ENCODE measurements around the gene DTNB.

Gene DTNB

GRCh38 chr2:25491966-25492532 lies 181.3 kb downstream of the DTNB start:
- peak; percentile 52 for DNase-seq (ENCODE audit: low read depth)
- no peak for TF ChIP-seq CTCF (IDR thresholded peaks at IDR 0.05; ENCODE audit: control insufficient read depth, extremely low read depth, insufficient read depth)
- no peak overlapping the region for H3K4me3 ChIP-seq (ENCODE audit: low read depth, low read length)

GRCh38 chr2:25491003-25491696 lies 182.2 kb downstream of the DTNB start:
- DNase-seq (ENCODE audit: low read depth), result no peak
- H3K4me3 ChIP-seq (ENCODE audit: low read depth, low read length), result no peak overlapping the region
- TF ChIP-seq CTCF (IDR thresholded peaks at IDR 0.05; ENCODE audit: control insufficient read depth, extremely low read depth, insufficient read depth), result no peak

- no peak for TF ChIP-seq CTCF (IDR thresholded peaks at IDR 0.05; ENCODE audit: control insufficient read depth, extremely low read depth, insufficient read depth)
- H3K4me3 ChIP-seq (ENCODE audit: low read depth, low read length), result no peak overlapping the region
- DNase-seq (ENCODE audit: low read depth), result no peak
Observed at GRCh38 chr2:25490217-25490616, 183.2 kb downstream of the DTNB start.

GRCh38 chr2:25489631-25490030 lies 183.7 kb downstream of the DTNB start:
- no peak for DNase-seq (ENCODE audit: low read depth)
- no peak overlapping the region for H3K4me3 ChIP-seq (ENCODE audit: low read depth, low read length)
- no peak for TF ChIP-seq CTCF (IDR thresholded peaks at IDR 0.05; ENCODE audit: control insufficient read depth, extremely low read depth, insufficient read depth)

DNA sequence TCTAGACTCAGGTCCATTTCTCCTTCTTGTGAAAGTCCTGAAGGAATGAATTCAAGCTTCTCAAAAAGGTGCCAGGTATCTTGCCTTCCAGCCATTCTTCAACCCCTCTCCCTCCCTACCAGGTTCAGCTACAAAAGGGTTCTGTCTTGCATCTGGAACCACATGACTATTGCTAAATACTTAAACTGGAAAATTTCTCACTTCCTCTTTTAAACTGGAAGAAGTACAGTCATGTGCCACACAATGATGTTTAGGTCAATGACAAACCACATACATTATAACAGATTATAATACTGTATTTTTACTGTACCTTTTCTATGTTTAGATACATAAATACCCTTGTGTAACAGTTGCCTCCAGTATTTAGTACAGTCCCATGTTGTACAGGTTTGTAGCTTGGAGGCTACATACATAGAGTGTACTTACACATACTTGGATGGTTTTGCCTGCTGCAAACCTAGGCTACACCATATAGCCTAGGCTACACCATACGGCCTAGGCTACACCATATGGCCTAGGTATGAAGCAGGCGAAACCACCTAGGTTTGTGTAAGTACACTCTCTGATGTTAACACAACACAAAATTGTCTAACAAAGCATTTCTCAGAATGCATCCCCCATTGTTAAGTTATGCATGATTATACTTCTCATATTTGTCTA lies 189.6 kb downstream of the DTNB start:
- H3K4me3 ChIP-seq (ENCODE audit: low read depth, low read length), result no peak overlapping the region
- no peak for DNase-seq (ENCODE audit: low read depth)
- no peak for TF ChIP-seq CTCF (IDR thresholded peaks at IDR 0.05; ENCODE audit: control insufficient read depth, extremely low read depth, insufficient read depth)

- no peak for DNase-seq (ENCODE audit: low read depth)
- no peak overlapping the region for H3K4me3 ChIP-seq (ENCODE audit: low read depth, low read length)
- TF ChIP-seq CTCF (IDR thresholded peaks at IDR 0.05; ENCODE audit: control insufficient read depth, extremely low read depth, insufficient read depth), result no peak
Observed at GRCh38 chr2:25482341-25482740, 191.0 kb downstream of the DTNB start.

Data from LNCaP clone FGC (cell line).